Middle frontal gyrus (tissue), 1 donor: ENCODE measurements around the gene EPHA1.

ENCODE experiments used
- DNase-seq: peaks from one replicate; pipeline ENCODE4 v3.0.0-alpha.2; 2015; ENCODE audit warnings: low spot score; ENCODE audit errors: extremely low spot score

Gene EPHA1

DNA sequence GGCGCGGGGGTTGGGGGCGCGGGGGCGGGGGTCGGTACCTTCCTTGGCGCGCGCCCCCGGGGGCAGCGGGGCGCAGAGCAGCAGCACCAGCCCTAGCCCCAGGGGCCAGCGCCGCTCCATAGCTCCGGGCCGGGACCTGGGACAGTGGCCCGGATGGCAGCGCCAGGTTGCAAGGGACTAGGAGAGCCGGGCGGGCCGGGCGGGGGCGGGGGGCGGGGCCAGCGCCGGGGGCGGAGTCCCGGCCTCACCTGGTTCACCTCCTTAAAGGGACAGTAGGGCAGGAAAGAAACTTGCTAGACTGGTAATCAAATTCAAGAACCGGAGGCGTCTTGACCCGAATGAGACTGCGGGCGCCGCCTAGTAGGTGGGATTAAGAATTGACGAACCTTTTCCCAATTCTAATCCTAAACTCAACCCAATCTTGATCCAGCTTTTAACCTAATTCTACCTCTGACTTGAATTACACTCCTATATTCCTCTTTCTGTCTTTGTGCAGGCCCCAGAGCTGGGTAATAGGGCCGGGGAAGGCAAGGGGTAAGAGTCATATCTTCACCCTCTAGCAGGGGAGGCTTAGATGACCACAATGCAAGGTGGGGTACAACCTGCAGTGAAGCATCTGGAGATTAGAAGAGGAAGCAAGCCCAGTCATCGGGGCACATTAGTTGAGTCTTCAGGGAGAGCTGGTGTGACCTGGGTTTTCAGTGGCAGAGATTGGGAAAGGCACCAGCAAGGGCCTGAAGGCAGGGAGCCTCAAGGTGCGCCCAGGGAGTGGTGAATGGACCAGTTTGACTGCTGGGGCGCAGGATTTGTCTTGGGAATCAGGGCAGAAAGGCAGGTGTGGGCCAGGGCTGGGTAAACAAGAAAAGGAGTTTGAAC lies at the start of gene EPHA1:
Gene EPHA1 (minus strand): TSS at position 171 of the 876 bp plus-strand sequence. CDS start 51 bp downstream, at position 120.
- no peak for DNase-seq

- DNase-seq = no peak
Measured at GRCh38 chr7:143458263-143458662, 49.6 kb upstream of the EPHA1 start.

GRCh38 chr7:143456992-143457793 lies 48.5 kb upstream of the EPHA1 start:
- no peak for DNase-seq

GRCh38 chr7:143455942-143456341 lies 47.3 kb upstream of the EPHA1 start:
- DNase-seq = no peak

GRCh38 chr7:143455491-143455890 lies 46.8 kb upstream of the EPHA1 start:
- no peak for DNase-seq

DNA sequence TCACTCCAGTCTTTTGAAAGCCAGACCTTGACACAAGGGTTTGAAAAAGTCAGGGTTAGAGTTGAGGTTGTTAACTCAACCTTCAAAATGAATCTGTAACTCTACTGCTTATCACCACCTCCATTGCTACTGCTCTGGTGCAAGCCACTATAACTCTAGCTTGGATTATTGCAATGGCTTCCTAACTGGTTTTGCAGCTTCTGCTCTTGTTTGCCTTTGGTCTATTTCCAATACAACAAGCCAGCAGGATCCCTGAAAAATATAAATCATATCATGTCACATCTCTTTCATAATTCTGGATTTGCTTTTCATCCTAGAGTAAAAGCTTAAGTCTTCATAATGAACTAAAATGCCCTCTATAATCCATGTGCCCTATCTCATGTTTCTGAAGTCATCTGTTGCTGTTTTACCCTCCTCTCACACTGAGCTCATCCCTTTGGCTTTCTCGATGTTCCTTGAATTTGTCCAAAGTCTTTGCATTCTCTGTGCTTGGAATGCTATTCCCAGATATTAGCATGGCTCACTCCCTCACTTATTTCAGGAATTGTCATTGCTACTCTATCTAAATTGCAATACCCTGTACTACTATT lies 45.5 kb upstream of the EPHA1 start:
- DNase-seq = no peak

GRCh38 chr7:143452495-143452894 lies 43.8 kb upstream of the EPHA1 start:
- DNase-seq = no peak

DNA sequence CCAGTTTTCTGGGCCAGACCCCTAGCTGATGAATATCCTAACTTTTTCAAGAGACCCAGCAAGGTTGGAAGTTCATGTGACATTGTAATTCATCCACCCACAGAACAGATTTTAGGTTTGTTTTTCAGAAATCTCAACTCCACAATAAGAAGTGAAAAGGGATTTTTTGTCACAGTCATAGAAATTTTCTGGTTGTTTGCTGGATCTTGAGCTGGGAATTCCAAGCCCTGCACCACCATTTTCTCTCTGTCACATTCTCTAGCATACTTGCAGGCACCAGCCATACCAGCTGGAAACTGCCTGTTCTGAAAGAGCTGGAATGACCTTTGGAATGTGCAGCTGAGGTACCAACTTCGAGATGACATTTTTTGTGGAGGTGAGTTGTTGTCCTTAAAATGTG lies 43.1 kb upstream of the EPHA1 start:
- DNase-seq = no peak

DNA sequence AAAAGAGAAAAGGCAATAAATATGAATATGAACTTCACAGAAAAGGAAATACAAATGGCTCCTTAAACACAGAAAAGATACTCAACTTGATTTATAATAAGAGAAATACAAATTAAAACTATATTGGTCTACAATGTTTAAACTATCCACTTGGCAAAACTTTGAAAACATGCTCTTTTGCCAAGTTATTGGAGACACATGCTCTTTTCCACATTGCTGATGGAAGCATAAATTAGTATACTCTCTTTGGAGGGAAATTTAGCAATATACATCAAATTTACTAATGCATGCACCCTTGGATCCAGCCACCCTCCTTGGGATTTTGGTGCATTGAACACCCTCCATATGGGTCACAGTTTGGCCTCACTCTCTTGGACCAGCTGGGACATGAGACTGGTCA lies 42.5 kb upstream of the EPHA1 start:
- DNase-seq = no peak

- no peak for DNase-seq
Measured at GRCh38 chr7:143449793-143450192, 41.1 kb upstream of the EPHA1 start.

GRCh38 chr7:143448429-143448828 lies 39.8 kb upstream of the EPHA1 start:
- DNase-seq = no peak

DNA sequence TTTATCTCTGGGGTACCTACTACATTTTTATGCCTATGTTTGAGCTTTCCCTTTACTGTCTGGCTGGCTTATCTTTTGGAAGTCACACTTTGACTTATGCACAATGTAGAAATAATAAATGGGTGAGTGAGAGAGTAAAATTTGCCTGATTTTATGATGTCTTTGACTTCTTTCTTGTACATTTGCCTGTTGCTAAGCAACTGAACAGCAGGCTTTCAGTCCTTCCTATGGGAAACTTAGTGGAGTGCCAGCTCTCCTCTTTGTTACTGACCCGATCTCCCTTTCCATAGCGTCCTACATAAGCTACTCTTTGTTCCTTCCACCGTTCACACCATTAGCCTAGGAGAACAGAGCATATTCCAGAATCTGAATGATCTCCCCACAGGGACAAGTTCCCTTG lies 38.8 kb upstream of the EPHA1 start:
- no peak for DNase-seq

- DNase-seq = no peak
Measured at GRCh38 chr7:143444785-143445184, 36.1 kb upstream of the EPHA1 start.

GRCh38 chr7:143444063-143444782 lies 35.6 kb upstream of the EPHA1 start:
- no peak for DNase-seq

DNA sequence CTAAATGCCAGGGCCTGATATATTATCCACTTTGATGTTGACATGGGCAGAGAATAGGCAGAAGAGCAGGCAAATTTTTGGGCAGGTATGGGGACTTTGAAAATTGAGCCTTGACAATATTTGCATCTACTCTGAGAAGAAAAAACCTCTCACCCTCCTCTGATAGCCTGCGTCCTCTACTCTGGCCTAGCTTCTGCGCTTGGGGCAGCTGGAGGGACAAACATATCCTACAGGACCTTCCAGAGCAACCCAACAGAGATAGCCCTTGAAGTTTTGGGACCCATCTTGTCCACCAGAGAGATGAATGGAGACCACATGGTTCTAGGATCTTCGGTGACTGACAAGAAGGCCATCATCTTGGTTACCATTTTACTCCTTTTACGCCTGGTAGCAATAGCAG lies 34.5 kb upstream of the EPHA1 start, which contains the start of gene TAS2R60:
Gene TAS2R60 (plus strand): TSS at position 301 of the 400 bp plus-strand sequence. CDS start 0 bp downstream, at position 301.
- DNase-seq = no peak

GRCh38 chr7:143439866-143440265 lies 31.2 kb upstream of the EPHA1 start:
- no peak for DNase-seq

- no peak for DNase-seq
Measured at GRCh38 chr7:143437578-143437977, 28.9 kb upstream of the EPHA1 start.

DNA sequence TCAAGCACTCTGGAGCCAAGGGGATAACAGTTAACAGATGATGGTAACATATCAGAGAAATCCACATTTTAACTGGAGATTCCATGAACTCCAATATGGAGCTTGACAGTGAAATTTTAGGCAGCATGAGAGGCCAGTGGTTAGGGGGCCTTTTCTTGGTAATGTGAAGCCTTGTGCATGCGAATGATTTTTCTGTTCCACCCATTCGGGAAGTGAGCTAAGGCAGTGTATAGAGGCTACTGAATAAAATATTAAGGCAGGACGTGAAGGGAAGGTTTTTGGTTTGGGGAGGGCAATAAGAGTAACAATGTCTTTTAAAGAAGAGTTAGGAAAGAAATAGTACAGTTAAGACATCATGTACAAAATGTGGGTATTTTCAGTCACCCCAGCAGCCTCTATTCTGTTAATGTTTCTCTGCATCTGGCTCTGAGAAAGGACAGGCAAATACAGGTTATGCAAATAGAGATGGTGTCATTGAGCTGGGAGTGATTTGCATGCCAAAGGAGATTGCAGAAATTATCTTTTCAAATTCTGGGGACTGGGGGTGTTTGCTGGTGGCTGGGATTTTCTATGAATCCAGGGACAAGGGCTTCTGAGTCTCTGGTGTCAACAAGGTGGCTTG lies 27.8 kb upstream of the EPHA1 start:
- DNase-seq = no peak

DNA sequence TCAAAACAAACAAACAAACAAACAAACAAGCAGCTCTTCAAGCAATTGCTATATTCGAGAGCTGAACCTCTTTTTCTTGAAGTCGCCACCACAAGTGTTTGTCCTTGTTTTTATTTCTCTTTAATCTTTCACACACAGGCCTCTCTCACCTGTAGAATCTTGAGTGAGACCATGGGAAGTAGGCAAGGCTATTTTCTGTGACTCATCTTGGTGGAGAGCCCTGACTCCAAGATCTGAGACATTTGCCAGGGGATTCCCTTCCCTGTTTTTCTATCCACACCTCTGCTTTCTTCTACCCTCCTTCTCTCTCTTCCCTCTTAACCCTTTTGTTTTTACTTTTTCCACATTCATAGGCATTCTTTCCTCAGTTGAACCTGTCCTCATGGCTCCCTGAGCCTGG lies 26.6 kb upstream of the EPHA1 start:
- DNase-seq = no peak

- no peak for DNase-seq
Measured at GRCh38 chr7:143434660-143435059, 26.0 kb upstream of the EPHA1 start.

- DNase-seq = no peak
Measured at GRCh38 chr7:143433759-143434158, 25.1 kb upstream of the EPHA1 start.
